Urothelium cell line (cell line): ENCODE measurements around the gene DDX28.
A peak's percentile ranks its signal among the peaks of the same experiment; 100 is the strongest.
"Not testable (repeated sequence)": the region's sequence is repeated elsewhere in the genome, so short reads cannot be mapped to it uniquely, and the experiment has no call there.

Experiments used
- DNase-seq: peaks from one replicate; pipeline ENCODE4 v3.0.0; 2011; ENCODE audit warnings: low spot score, mixed read lengths
- FAIRE-seq: peaks from 2 replicates; lab custom pipeline; 2011; peaks lifted over from hg19 to GRCh38; lab: Jason Lieb, UNC

The DDX28 gene

GRCh38 chr16:67998231-67998778 is 24.7 kb downstream of the DDX28 start:
- not testable (repeated sequence) for DNase-seq, FAIRE-seq

- DNase-seq: no peak
- FAIRE-seq: no peak
These were observed 26.4 kb downstream of the DDX28 start for GRCh38 chr16:67996666-67997065.

DNA sequence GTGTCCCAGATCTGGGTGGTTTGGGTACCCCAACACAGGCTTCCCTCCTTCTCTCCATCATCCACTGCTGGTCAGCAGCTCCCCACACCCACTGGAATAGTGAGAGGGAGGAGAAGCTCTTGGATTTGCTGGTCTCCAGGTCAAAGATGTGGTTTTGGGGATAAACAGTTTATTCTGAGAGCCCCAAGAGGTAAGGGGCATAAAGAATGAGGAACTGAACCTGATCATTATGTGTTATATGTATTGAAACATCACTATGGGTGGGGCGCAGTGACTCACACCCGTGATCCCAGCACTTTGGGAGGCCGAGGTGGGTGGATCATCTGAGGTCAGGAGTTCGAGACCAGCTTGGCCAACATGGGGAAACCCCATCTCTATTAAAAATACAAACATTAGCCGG is 27.6 kb downstream of the DDX28 start:
- DNase-seq (no peak), FAIRE-seq (no peak)

DNA sequence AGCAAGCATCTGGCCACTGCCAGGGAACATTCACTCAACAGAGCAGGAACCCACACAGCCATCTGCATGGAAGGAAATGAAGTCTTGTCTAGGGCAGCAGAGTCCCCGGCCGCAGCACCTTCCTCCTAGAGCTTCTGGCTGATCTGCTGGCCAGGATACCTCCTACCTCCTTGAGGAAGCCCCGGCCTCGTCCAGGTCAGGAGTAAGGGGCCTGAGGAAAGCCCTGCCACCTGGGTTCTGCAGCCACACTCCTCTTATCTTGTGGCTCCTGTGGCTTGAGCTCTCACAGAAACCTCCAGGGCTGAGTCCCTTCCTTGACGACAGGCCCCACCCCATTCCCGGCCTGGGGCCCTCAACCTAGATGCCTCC is 29.0 kb downstream of the DDX28 start:
- not testable (repeated sequence) for FAIRE-seq, DNase-seq

- peak; percentile 89 for DNase-seq
- FAIRE-seq: no peak
These were observed 29.6 kb downstream of the DDX28 start for GRCh38 chr16:67993207-67994039.

- FAIRE-seq (no peak), DNase-seq (no peak)
These were observed 30.3 kb downstream of the DDX28 start for GRCh38 chr16:67992661-67993206.

GRCh38 chr16:67990018-67990386 is 33.0 kb downstream of the DDX28 start:
- FAIRE-seq (no peak), DNase-seq (no peak)

DNA sequence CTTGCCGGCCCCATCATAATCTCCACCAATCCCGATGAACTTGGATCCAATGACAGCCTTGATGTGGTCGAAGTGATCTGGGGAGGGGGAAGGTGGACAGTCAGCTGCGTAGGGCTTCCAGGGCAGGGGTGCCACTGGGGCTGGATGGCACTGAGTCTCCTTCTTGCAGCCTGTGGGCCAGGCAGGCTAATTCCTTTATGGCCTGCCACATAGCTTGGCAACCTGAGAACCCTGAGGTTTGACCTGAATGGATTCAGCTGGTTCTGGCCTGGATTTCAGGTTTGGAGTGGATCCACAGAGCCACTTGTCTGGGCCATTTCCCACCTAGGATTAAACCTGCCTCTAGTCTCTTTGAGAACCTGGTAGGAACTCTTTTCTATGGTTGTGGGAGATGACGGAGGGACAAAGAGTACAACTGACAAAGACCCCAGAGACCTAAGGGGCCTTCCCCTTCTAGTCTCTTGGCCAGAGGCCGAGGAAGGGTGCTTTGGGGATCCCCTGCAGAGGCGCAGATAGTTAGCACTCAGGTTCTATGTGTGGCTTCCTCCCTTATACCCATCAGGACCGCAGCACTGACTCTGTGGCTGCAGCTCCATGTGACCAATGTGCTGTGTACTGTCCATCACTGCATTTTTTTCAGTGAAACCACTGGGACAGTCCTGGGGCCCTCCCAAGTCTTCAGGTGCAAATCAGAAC is 33.6 kb downstream of the DDX28 start:
- no peak for DNase-seq
- FAIRE-seq: no peak

- DNase-seq (no peak), FAIRE-seq (no peak)
These were observed 34.4 kb downstream of the DDX28 start for GRCh38 chr16:67988675-67989074.

- no peak for FAIRE-seq
- DNase-seq: no peak
These were observed 35.4 kb downstream of the DDX28 start for GRCh38 chr16:67987460-67988160.

DNA sequence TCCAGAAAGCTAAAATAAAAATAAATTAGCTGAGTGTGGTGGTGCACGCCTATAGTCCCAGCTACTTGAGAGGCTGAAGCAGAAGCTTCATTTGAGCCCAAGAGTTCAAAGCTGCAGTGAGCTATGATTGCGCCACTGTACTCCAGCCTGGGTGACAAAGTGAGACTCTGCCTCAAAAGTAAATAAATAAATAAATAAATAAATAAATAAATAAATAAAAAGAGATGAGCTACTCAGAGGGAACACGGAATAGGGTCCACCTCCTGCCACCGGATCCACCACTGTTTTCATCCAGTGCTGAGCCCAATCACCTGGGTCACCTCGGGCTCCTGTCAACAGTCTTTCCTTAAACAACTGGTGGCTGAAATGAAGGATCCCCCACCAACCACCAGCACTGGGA is 36.1 kb downstream of the DDX28 start:
- DNase-seq (no peak), FAIRE-seq (no peak)

GRCh38 chr16:67982011-67982696 is 40.9 kb downstream of the DDX28 start:
- DNase-seq (no peak), FAIRE-seq (no peak)

DNA sequence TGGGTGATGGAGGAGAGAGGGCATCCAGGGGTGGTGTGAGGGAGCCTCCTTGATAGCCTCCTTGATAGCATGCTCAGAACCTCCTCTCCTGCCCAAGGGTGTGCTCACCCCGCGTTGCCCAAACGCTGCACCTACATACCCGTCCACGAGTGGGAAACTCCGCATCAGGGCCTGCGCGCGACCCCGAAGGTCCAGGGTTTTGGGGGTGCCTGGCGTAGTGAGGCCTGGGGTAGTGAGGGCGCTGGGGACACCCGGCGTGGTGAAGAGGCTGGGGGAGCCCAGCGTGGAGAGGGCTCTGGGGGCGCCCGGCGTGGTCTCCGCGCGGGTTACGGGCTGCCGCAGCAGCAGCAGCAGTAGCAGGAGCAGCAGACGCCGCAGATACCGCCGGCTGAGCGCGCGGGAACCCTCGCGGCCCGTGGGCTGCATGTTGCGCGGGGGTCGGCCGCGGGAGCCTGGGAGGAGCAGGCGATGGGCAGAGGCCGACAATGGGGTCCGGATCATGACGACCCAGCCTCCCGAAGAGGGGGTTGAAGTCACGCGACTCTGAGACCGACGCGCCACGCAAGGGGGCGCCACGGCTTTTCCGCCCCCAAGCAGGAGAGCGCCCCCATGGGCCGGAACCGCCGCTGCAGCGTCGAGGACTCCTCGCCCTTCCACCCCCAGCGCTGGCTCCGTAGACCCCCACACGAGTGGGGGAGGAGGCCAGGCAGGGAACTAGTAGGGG is 42.9 kb downstream of the DDX28 start, which contains the start of gene DPEP3:
Gene DPEP3, minus strand, starts transcription at position 545 of the 724 bp plus-strand sequence. Its CDS starts 119 bp downstream, at position 426.
- FAIRE-seq (no peak), DNase-seq (no peak)

GRCh38 chr16:67977469-67978227 is 45.4 kb downstream of the DDX28 start:
- DNase-seq (no peak), FAIRE-seq (no peak)

DNA sequence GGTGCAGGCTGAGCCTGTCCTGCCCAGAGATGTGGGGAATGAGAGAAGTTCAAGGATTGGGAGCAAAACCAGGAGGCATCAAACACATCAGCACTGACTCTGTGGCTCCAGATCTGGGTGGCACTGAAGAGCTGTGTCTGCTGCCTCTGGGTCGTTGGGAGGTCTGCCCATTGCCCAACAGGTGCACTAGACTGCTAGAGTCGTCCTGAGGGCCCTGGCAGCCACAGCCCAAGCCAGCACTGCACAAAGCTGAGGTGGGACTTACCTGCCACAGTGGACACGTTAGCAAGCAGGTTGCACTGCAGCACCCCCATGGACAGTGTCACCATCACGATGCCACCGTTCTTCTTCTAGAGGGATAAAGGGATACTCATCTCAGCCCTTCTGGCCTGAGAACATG is 46.0 kb downstream of the DDX28 start:
- DNase-seq (no peak), FAIRE-seq (no peak)

DNA sequence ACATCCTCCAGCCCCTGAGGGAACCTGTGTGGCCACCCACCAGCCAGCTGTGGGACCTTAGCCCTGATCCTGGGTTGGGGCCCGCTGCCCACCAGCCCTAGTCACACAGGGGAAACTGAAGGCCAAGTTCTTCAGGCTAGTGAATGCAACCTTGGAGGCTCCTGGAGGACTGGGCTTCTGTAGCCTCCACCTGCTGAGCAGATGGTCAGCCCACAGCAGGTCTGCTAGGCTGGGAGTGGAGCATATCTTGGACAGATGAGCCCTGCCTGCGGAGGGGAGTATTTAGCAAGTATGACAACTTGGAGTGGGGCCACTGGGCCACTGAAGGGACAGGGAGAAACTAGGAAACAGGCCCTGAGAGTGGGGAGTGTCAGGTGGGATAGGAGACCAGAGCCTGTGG is 46.8 kb downstream of the DDX28 start:
- DNase-seq (no peak), FAIRE-seq (no peak)

GRCh38 chr16:67975321-67976105 is 47.5 kb downstream of the DDX28 start:
- no peak for FAIRE-seq
- no peak for DNase-seq

DNA sequence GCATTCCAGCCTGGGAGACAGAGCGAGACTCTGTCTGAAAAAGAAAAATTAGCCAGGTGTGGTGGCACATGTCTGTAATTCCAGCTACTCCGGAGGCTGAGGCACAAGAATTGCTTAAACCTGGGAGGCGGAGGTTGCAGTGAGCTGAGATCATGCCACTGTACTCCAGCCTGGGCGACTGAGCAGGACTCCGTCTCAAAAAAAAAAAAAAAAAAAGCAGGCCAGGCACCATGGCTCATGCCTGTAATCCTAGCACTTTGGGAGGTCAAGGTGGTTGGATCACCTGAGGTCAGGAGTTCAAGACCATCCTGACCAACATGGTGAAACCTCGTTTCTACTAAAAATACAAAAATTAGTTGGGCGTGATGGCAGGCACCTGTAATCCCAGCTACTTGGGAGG is 50.7 kb downstream of the DDX28 start:
- not testable (repeated sequence) for DNase-seq, FAIRE-seq
